Effector CD4-positive, alpha-beta T cell (primary cell): Measurements from ENCODE around the gene BBC3.

Experiments used
- DNase-seq: peaks from one replicate; pipeline ENCODE4 v3.0.0-alpha.2; 2020

The BBC3 gene

GRCh38 chr19:47188507-47189033 lies 42.4 kb downstream of the BBC3 start:
- no peak for DNase-seq

DNA sequence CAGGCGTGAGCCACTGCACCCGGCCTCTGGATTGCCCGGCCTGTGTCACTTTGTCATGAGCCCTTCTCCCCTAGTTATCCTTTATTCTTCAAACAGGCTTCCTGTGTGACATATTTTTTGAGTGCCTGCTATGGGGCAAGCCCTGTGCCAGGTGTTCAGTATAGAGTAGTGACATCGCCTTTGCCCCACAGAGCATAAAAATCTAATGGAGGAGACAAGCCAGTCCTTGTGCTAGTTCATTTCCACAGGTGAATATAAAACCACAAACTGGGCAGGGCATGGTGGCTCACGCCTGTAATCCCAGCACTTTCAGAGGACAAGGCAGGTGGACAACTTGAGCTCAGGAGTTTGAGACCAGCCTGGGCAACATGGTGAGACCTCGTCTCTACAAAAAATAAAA lies 43.2 kb downstream of the BBC3 start:
- no peak for DNase-seq

GRCh38 chr19:47187335-47187655 lies 43.7 kb downstream of the BBC3 start:
- DNase-seq = no peak

GRCh38 chr19:47186446-47187334 lies 44.3 kb downstream of the BBC3 start:
- peak; percentile 68 for DNase-seq

DNA sequence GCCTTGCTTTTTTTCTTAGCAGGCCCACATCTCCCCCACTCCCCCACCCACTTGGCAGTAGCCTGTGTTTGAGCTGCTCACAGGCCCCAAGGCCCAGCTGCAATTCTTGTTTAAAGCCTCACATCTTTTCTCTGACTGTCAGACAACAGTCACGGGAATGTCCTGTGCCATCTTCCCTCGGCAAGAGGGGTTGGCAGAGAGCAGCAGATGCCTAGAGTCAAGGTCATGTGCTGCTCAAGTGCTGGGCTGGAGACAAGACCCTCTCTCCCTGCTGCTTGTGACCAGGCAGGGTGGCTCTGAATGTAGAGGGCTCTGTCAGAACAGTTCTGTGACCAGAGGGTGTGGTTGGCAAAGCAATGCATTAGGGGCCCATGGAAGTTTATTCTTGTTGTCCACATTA lies 47.4 kb downstream of the BBC3 start:
- DNase-seq = no peak

- no peak for DNase-seq
These were observed 51.2 kb downstream of the BBC3 start for GRCh38 chr19:47179653-47180310.

DNA sequence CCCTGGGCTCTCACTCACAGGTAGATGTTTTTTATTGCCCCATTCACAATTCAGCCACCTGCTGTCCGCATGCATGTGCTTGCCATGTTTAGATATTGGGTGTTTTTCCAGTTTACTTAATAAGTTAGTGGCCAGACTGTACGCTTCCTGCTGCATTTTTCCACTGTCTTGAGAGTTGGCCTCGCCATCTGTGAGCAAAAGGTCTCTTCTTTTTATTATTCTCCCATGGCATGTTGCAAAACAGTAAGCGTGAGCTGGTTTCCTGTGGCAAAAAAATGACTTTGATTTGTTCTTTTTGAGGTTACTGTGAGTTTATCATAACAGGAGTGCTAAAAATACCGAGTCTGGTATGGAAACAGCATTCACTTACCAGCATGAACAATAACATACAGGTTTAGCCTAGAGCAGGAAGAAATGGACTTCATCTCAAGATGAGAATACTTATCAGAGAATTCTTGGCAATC lies 54.3 kb downstream of the BBC3 start:
- peak; percentile 31 for DNase-seq

DNA sequence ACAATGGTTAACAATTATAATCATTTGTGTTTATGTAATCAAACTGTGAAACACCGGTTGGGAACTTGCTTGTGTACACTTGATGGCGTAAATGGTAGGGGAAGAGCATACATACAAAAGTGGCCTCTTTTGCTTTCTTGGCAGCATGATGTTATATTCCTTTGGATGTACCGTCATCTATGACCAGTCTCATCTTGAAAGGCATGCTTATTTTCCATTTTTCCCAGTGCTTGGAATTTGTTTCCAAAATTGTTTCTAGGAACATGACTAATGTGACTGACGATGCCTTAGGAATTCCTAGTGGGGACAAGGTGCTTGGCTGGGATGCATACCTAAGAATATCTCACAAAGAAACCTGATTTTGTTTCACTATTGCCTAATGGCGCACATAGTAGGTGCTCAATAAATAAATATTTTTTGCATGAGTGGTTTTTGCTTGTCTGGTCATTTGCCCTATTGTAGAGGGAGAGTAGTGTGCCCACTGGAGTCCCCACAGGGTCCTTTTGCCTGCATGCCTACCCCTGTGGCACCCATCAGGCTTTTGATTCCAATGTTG lies 54.9 kb downstream of the BBC3 start:
- DNase-seq = no peak

DNA sequence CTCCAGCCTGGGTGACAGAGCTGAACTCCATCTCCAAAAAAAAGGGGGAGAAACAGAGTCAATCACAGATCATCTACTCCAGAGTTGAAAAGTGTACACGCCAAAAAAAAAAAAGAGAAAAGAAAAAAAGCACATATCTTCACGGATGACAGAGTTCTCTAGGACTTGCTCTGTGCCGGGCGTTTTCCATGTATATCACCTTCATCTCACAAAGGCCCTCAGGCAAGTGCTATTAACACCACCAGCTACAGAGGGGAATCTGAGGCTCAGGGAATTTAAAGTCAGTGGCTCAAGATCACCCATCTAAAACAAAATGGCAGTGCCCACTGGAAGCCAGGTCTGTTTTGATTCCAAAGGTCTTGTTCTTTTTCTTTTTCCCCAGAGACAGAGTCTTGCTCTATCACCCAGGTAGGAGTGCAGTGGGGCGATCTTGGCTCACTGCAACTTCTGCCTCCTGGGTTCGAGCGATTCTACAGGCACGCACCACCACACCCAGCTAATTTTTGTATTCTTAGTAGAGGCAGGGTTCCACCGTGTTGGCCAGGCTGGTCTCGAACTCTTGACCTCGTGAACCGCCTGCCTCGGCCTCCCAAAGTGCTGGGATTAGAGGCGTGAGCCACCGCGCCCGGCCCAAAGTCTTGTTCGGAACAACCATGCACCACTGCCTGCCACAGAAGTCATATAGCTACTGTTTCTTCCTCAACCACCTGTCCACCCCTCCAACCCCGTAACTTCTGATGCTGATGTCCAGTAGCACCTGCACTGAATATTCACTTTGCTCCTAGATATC lies 58.1 kb downstream of the BBC3 start:
- no peak for DNase-seq
